SK-N-MC (cell line): ENCODE data around the gene FNDC7.

ENCODE experiments used
- EZH2 ChIP-seq: fragments of 200-600 bp; sonication (generic); IDR thresholded peaks from one replicate; pipeline ENCODE4 v1.6.1; 2017; ENCODE audit warnings: antibody characterized with exemption
- FOXP2 ChIP-seq: optimal IDR thresholded peaks from 2 replicates; pipeline ENCODE3; 2011; ENCODE audit warnings: mild to moderate bottlenecking, moderate library complexity; ENCODE audit not compliant: insufficient read depth; ENCODE audit errors: extremely low read length, control extremely low read depth
- POLR2AphosphoS5 ChIP-seq: IDR thresholded peaks from 2 replicates; pipeline ENCODE4 v1.6.1; 2012; ENCODE audit warnings: mild to moderate bottlenecking, low read depth, low read length, borderline replicate concordance

- TF ChIP-seq EZH2 (no peak), POLR2AphosphoS5 (no peak), FOXP2 (no peak)
Observed at GRCh38 chr1:108785264-108785663, 72.6 kb downstream of the FNDC7 start.
